A673 (cell line): ENCODE measurements around the gene DNAJC22.

Source experiments
- EZH2 ChIP-seq: fragments of 200-600 bp; sonication (generic); IDR thresholded peaks from 2 replicates; pipeline ENCODE4 v1.6.1; 2017; ENCODE audit warnings: borderline replicate concordance, low read depth, mild to moderate bottlenecking, mixed read lengths, antibody characterized with exemption, low read length; ENCODE audit not compliant: poor library complexity, severe bottlenecking
- TF ChIP-seq, protein P1 (sequence below): fragments of 300-800, 200-600 bp; sonication (generic); conservative IDR thresholded peaks from 2 replicates; pipeline ENCODE4 v1.5.1; 2017; ENCODE audit warnings: low read depth, mild to moderate bottlenecking, antibody characterized with exemption, low read length, moderate library complexity, mixed read lengths

- no peak for TF ChIP-seq EZH2
- TF ChIP-seq, protein P1, sequence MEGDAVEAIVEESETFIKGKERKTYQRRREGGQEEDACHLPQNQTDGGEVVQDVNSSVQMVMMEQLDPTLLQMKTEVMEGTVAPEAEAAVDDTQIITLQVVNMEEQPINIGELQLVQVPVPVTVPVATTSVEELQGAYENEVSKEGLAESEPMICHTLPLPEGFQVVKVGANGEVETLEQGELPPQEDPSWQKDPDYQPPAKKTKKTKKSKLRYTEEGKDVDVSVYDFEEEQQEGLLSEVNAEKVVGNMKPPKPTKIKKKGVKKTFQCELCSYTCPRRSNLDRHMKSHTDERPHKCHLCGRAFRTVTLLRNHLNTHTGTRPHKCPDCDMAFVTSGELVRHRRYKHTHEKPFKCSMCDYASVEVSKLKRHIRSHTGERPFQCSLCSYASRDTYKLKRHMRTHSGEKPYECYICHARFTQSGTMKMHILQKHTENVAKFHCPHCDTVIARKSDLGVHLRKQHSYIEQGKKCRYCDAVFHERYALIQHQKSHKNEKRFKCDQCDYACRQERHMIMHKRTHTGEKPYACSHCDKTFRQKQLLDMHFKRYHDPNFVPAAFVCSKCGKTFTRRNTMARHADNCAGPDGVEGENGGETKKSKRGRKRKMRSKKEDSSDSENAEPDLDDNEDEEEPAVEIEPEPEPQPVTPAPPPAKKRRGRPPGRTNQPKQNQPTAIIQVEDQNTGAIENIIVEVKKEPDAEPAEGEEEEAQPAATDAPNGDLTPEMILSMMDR = no peak
Observed at GRCh38 chr12:49375406-49375805, 28.7 kb downstream of the DNAJC22 start.
